Astrocyte (in vitro differentiated cells and primary cell): ENCODE measurements around the gene SUMO3.

Experiments used
- CTCF ChIP-seq: IDR thresholded peaks from 2 replicates; pipeline ENCODE4 v1.5.1; 2011; ENCODE audit warnings: low read depth, mild to moderate bottlenecking, inconsistent platforms, low read length, moderate library complexity; ENCODE audit not compliant: insufficient read depth
- EZH2 ChIP-seq: IDR thresholded peaks from 2 replicates; pipeline ENCODE4 v1.6.1; 2012; ENCODE audit warnings: mild to moderate bottlenecking, low read length, inconsistent platforms; ENCODE audit not compliant: insufficient read depth

- TF ChIP-seq CTCF: no peak
- no peak for TF ChIP-seq EZH2
These were observed 12.6 kb downstream of the SUMO3 start for GRCh38 chr21:44805226-44805625.
